ENCODE measurements around the gene RPS16.

Gene RPS16

DNA sequence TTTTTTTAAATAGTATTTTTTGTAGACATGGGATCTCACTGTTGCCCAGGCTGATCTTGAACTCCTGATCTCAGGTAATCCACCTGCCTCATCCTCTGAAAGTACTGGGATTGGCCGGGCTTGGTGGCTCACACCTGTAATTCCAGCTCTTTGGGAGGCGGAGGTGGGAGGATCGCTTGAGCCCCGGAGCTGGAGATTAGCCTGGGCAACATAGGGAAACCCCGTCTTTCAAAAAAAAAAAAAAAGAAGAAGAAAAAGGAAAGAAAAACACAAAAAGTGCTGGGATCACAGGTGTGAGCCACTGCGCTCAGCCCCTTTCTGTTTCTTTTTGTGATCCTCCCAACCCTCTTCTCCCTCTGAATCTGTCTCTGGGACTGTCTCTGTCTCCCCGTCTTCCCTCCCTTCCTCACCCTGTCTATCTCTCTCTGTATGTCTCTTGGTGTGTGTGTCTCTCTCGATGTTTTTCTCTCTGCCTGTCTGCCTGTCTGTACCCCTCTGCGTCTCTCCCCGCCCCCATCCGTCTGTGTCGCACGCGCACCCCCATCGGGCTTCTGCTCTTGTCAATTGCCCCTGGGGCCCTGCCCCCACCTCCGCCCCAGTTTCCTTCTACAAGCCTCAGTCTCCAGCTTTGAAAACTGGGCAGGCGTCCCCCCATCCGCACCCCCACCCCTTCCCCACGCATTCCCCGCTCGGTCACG lies 29.6 kb downstream of the RPS16 start:
- DNase-seq: peak; percentile 67

- DNase-seq: no peak
Observed at GRCh38 chr19:39405261-39405957, 30.3 kb downstream of the RPS16 start.

- peak; percentile 60 for DNase-seq
Observed at GRCh38 chr19:39403331-39404312, 32.1 kb downstream of the RPS16 start.

- DNase-seq: peak; percentile 73
Observed at GRCh38 chr19:39402346-39403300, 33.1 kb downstream of the RPS16 start.

GRCh38 chr19:39401549-39402345 lies 34.0 kb downstream of the RPS16 start:
- no peak for DNase-seq

DNA sequence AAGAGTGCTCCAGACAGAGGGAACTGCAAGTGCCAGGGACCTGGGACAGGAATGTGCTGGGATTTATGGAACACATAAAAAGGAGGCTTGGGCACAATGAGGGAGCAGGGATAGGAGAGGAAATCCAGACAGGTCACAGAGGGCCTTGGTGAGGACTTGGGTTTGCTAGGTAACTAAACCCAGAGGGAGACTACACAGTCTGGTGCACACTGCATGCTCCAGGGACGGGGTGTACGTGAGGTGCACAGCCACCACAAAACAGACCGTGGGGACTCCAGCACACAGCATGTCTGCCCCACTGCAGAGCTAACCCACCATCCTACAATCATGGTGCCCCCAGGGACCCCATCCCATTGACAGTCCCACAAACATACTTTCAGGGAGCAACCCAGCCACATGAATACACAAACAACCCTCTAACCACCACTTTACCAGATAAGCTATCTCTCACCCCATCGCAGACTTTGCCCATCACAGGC lies 34.6 kb downstream of the RPS16 start:
- no peak for DNase-seq

DNA sequence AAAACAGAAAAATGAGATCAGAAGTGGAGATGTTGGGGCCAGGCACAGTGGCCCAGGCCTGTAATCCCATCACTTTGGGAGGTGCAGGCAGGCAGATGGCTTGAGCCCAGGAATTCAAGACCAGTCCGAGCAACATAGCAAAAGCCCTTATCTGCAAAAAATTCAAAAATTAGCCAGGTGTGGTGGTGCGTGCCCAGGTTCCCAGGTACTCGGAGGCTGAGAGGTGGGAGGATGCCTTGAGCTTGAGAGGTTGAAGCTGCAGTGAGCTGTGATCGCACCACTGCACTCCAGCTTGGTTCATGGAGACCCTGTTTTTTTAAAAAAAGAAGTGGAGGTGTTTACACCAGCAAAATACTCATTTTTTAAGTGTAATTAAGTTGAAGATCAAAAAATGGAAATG lies 35.7 kb downstream of the RPS16 start:
- no peak for DNase-seq

DNA sequence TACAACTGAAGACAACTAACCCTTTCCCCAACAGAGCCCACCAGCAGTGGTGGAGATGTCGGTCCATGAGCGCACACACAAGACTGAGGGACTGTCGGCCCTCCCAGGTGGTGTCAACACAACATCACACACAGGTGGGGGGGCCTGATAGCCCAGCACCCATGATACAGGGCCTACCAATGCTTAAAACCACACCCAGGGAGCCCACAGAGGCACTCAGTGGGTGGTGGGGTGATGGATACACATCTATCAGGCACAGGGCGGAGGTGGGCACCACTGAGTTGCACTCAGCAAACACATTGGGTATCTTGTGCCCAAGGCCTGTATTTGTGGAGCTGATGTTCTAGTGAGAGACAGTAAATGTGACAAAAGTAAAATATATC lies 36.1 kb downstream of the RPS16 start:
- no peak for DNase-seq

- DNase-seq: no peak
Observed at GRCh38 chr19:39398297-39398864, 37.4 kb downstream of the RPS16 start.

- peak; percentile 79 for DNase-seq
Observed at GRCh38 chr19:39397360-39398296, 38.1 kb downstream of the RPS16 start.

DNA sequence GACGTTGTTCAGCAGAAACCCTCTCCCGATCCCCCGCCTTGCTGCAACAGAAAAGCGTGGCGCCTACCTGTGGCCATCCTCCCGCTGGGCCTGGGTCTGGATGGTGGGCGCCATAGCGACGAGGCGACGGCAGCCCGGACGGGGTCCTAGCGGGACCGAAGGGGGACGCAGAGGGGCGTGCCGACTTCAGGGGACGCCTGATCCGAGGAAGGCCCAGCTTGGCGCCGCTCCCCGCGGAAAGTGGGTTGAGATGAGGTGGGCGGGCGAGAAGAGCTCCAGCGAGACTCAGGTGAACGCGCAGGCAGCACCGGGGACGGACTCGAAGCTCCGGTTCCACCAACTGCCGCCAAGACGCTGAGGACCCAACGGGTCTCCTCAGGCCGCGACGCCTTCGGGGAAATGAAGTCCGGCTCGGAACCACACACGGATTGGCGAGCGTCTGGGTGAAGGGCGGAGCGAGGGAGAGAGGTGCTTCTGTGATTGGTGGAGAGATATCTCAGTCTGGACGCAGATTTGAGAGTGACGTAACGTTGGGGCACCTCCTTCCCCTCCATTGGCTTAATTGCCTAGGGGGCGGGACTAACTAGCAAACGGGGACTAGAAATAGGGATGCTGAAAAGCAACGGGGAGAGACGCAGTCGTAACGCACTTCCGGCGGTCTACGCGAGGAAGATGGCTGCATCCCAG lies 44.9 kb downstream of the RPS16 start, which contains the start of the genes MED29 and PAF1:
TSS of gene MED29 (plus strand) at position 628 of the 687 bp plus-strand sequence. CDS start at position 673, 45 bp downstream.
TSS of gene PAF1 (minus strand) at position 356 of the 687 bp plus-strand sequence. CDS start at position 114, 242 bp downstream.
- DNase-seq: peak; percentile 100

DNA sequence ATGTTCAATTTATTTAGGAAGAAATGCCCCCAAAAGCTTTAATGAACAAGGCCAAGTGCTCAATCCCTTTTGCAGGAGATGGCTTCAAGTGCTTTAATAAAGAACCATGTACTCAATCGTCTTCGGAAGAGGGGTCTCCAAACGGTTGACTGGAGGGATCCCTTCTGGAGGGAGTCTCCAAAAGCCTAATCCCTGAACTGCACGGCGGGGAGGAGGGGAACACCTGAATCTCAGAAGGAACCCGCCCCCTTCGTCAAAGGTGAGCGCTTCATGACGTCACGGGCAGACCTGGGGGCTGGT lies 45.3 kb downstream of the RPS16 start:
- DNase-seq: no peak

GRCh38 chr19:39389631-39390414 lies 45.9 kb downstream of the RPS16 start:
- no peak for DNase-seq

GRCh38 chr19:39388657-39389056 lies 47.1 kb downstream of the RPS16 start:
- no peak for DNase-seq

DNA sequence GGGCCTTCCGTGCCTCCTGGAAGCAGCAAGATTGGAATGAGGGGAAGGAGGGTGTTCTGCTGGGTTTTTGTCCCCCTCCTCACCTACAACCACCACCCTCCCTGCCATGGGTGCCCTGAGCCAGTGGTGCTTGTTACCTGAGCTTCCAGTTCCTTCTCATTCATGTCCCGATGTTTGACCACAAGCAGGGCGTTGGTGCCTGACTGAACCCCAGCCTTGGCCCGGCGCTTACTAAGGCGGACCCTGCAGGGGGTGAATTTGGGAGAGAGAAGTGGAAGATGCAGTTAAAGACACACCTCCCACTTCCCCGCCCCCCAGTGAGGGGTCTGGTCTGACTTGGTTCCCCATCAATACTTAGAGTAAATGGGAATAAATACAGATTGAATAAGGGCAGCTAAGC lies 49.2 kb downstream of the RPS16 start:
- DNase-seq: no peak

DNA sequence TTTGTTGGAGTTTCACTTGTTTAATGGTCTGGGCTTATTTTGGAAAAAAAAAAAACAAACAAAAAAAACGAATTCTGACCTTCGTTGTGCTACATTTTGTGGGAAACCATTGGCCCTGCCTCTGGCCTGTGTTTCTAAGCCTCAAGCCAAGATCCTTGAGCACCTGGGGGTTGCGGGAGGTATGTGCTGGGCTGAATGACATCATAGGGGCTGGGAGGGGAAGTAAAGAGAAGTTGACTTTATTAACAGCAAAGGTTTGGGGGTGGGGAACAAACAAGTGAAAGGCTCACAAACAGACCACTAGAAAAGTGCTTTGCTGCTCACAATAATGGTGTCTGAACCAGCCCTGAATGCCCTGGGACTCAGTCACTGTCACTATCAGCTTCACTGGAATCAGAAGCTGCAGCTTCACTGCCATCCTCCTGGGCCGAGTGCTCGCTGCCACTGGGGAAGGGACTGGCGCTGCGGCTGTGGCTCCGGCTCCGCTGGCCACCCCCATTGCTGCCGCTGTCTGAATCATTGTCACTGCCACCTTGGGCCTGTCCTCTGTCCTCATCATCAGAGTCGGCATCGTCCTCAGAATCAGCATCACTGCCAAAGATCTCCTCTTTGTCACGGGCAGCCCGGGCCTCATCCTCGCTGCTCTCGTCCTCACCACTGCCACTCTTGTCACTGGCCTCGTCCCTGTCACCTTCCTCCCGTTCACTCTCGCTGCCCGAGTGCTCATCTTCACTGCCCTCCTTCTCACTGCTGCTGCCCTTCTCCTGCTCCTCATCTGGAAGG lies 49.9 kb downstream of the RPS16 start:
- no peak for DNase-seq

All from SHP77 treated with DMSO at 0.1 percent for 48 hours (cell line).